ENCODE data around the gene PPP5C. TPM values are rescaled to one million over a fixed set of nuclear protein-coding genes. Genes with fewer than 3 reads are reported as not detected.
"Not testable (repeated sequence)": the region's sequence is repeated elsewhere in the genome, so short reads cannot be mapped to it uniquely, and the experiment has no call there.

PPP5C gene
- total RNA-seq, 2 experiments from 2014 or later = 84.6 to 85.1 TPM

DNA sequence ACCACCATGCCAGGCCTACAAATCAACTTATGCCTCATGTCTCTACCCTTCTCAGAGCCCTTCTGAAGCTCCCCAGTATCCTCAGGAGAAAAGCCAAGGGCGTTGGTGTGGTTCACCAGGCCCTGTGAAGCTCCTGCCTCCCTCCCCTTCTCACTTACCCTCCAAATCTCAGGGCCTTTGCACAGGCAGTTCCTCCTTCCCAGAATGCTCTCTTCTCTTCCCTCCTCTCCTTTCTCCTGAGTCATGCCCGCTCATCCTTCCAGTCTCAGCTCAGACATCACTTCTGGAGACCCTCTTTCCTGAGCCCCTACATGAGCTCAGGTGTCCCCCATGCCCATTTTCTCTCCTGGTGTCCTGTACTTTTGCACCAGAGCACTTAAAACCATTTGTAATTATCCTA, 29.5 kb upstream of the PPP5C start:
- Mint-ChIP-seq H3K27ac (no peak overlapping the region), H3K4me1 (no peaks in the 10 kb centered on the region), H3K9me3 (no peaks in the 10 kb centered on the region), H3K4me3 (no peak overlapping the region), H3K36me3 (ENCODE audit: low read depth) (no peaks in the 10 kb centered on the region), H3K27me3 (no peaks in the 10 kb centered on the region)
- POLR2A ChIA-PET = no interaction called here
- DNase-seq = no peak
- CTCF ChIA-PET = no interaction called here

DNA sequence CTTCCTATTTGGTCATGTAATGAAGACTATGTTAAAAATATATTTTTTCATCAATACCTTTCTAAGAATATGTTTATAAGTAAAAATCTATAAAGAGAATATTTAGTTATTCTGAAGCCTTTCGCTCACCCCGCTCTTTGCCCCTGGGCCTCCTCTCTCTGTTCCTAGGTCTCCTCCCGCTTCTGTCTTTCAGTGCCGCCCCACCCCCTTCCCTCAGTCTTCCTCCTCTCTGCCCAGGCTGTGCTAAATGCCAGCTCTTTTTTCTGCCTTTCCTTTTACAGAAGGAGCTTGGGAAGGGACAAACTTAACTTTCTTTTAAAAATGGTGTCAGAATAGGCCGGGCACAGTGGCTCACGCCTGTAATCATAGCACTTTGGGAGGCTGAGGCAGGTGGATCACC, 27.3 kb upstream of the PPP5C start:
- Mint-ChIP-seq H3K4me1 (no peaks in the 10 kb centered on the region), H3K9me3 (no peaks in the 10 kb centered on the region), H3K4me3 (no peak overlapping the region), H3K27me3 (no peaks in the 10 kb centered on the region), H3K36me3 (ENCODE audit: low read depth) (no peaks in the 10 kb centered on the region), H3K27ac (no peak overlapping the region)
- ChIA-PET POLR2A (no interaction called here), CTCF (no interaction called here)
- DNase-seq = no peak

DNA sequence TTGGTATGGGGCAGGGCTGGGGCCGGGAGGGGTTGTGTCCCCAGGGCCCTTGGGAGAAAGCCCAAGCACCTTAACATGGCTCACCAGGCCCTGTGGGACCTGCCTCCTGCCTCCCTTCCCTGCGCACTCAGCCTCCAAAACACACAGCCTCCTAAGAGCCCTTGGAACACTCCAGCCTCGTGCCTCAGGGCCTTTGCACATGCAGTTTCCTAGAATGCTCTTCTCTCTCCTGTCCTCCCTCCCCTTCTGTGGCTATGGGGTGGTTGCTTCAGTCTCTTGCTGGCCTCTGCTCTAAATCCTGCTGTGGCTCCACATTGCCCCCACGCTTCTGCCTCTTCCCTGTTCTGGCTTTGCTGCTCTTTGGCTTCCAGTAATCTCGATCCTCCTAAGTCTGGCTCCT, 26.3 kb upstream of the PPP5C start:
- Mint-ChIP-seq H3K27me3 (no peaks in the 10 kb centered on the region), H3K4me3 (no peak overlapping the region), H3K4me1 (no peaks in the 10 kb centered on the region), H3K27ac (no peak overlapping the region), H3K36me3 (ENCODE audit: low read depth) (no peaks in the 10 kb centered on the region), H3K9me3 (peaks cover 4% of the 10 kb centered on the region)
- POLR2A ChIA-PET = no interaction called here
- CTCF ChIA-PET = no interaction called here
- DNase-seq = no peak

DNA sequence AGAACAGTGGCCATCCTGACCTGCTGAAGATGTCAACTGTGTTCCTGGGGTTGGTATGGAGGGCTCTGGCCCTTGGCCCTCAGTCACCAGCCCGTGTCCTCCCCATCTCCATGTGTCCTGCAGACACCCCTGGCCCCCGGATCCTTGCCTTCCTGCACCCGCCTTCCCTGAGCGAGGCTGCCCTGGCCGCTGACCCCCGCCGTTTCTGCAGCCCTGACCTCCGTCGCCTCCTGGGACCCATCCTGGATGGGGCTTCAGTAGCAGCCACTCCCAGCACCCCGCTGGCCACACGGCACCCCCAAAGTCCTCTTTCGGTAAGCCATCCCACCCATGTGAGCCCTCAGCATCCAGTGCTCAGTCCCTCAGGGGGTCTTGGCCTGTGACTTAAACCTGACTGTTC, 25.2 kb upstream of the PPP5C start:
- H3K36me3 Mint-ChIP-seq (ENCODE audit: low read depth) = no peaks in the 10 kb centered on the region
- H3K27ac Mint-ChIP-seq = no peak overlapping the region
- ChIA-PET CTCF (no interaction called here), POLR2A (no interaction called here)
- DNase-seq = no peak
- no peak overlapping the region for H3K4me3 Mint-ChIP-seq
- H3K4me1 Mint-ChIP-seq = no peaks in the 10 kb centered on the region
- H3K27me3 Mint-ChIP-seq = no peaks in the 10 kb centered on the region
- peaks cover 13% of the 10 kb centered on the region for H3K9me3 Mint-ChIP-seq

DNA sequence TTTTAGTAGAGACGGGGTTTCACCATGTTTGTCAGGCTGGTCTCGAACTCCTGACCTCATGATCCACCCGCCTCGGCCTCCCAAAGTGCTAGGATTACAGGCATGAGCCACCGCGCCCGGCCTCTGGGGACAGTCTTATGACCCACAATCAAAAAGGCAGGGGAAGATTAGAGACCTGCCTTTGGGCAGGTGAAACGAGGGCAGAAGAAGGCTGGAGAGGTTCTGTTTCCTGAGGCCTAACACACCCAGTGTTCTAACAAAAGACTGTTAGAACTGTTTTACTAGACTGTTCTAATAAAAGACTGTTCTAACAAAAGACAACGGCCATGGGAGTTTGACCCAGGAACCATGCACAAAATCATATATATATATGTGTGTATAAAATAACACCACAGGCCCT, 23.7 kb upstream of the PPP5C start:
- H3K27me3 Mint-ChIP-seq; POLR2A ChIA-PET; H3K27ac Mint-ChIP-seq; DNase-seq; H3K36me3 Mint-ChIP-seq (ENCODE audit: low read depth); H3K4me1 Mint-ChIP-seq; CTCF ChIA-PET; H3K4me3 Mint-ChIP-seq: not testable (repeated sequence)
- H3K9me3 Mint-ChIP-seq = peaks cover 21% of the 10 kb centered on the region

DNA sequence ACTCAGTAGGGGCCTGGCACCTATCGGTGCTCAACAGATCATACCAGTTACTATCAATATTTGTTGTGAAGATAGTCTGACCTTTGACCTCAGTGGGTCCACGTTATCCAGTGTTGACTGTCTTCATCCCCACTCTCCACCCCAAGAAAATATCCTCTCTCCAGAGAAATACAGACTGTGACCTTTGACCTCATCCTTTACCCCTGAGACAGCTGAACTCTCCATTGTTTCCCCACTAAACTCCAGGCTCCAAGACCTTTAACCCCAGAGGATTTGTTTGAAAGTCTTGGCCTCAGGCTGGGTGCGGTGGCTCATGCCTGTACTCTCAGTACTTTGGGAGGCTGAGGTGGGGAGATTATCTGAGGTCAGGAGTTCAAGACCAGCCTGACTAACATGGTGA, 22.6 kb upstream of the PPP5C start:
- H3K9me3 Mint-ChIP-seq = peaks cover 25% of the 10 kb centered on the region
- H3K4me1 Mint-ChIP-seq = no peaks in the 10 kb centered on the region
- peaks cover 4% of the 10 kb centered on the region for H3K36me3 Mint-ChIP-seq (ENCODE audit: low read depth)
- H3K27ac Mint-ChIP-seq = no peak overlapping the region
- ChIA-PET CTCF (no interaction called here), POLR2A (no interaction called here)
- H3K4me3 Mint-ChIP-seq = no peak overlapping the region
- DNase-seq = no peak
- no peaks in the 10 kb centered on the region for H3K27me3 Mint-ChIP-seq

DNA sequence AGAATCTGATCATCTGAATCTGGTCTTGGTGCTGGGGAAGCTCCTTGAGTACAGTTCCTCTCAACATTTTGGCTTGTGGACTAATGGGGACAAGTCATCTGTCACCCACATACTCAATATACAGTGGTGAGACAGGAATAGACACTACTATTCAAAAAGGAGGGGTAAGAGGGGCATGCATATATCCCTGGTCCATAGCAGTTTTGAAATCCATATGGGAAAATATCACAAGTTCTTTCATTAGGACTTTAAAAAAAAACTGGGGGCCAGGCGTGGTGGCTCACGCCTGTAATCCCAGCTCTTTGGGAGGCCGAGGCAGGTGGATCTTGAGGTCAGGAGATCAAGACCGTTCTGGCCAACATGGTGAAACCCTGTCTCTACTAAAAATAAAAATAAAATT, 20.3 kb upstream of the PPP5C start:
- DNase-seq = no peak
- POLR2A ChIA-PET = no interaction called here
- H3K27ac Mint-ChIP-seq = no peak overlapping the region
- peaks cover 32% of the 10 kb centered on the region for H3K9me3 Mint-ChIP-seq
- CTCF ChIA-PET = interaction anchor here (1.0 kb wide), 1 partner anchor 46 kb away, joined by 3 read pairs; no protein-coding TSS in a partner anchor
- peaks cover 4% of the 10 kb centered on the region for H3K36me3 Mint-ChIP-seq (ENCODE audit: low read depth)
- H3K27me3 Mint-ChIP-seq = peaks cover 2% of the 10 kb centered on the region
- H3K4me3 Mint-ChIP-seq = no peak overlapping the region
- no peaks in the 10 kb centered on the region for H3K4me1 Mint-ChIP-seq

DNA sequence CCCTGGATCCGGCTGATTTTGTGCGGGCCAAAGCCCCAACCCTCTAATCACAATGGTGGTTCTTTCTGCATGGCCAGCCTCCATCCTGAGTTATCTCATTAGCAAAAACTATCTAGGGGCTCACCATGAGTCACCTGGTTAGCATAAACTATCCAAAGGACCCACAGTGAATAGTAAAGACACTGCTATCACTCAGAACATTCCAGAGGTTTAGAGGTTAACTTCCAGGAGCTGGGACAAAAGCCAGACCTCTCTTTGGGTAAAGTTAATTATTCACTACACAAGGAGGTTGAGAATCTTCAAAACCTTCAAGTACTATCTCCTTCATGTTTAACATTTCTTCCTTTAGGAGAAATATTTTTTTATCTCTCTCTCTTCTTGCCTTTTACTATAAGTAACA, 18.8 kb upstream of the PPP5C start:
- H3K27ac Mint-ChIP-seq = no peak overlapping the region

DNA sequence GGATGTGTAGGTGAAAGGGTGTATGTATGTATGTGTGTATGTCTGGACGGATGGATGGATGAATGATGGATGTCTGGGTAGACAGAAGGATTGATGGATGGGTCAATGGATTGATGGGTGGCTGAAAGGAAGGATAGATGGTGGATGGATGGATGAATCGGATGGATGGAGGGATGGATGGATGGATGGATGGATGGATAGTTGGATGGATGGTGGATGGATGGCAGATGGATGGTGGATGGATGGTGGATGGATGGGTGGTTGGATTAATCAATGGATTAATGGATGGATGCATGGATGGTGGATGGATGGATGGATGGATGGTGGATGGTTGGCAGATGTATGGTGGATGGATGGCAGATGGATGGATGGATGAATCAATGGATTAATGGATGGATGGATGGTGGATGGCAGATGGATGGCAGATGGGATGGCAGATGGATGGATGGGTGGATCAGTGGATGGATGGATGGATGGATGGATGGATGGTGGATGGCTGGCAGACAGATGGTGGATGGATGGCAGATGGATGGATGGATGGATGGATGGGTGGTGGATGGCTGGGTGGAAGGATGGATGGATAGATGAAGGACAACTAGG, 16.5 kb upstream of the PPP5C start:
- peaks cover 4% of the 10 kb centered on the region for H3K36me3 Mint-ChIP-seq (ENCODE audit: low read depth)
- ChIA-PET POLR2A (no interaction called here), CTCF (no interaction called here)
- H3K4me1 Mint-ChIP-seq = no peaks in the 10 kb centered on the region
- H3K27me3 Mint-ChIP-seq = peaks cover 2% of the 10 kb centered on the region
- peaks cover 29% of the 10 kb centered on the region for H3K9me3 Mint-ChIP-seq
- no peak overlapping the region for H3K27ac Mint-ChIP-seq
- no peak overlapping the region for H3K4me3 Mint-ChIP-seq
- no peak for DNase-seq

More for the DNA sequence above, 18.8 kb upstream of the PPP5C start:
- Mint-ChIP-seq H3K4me1 (no peaks in the 10 kb centered on the region), H3K36me3 (ENCODE audit: low read depth) (peaks cover 4% of the 10 kb centered on the region), H3K4me3 (no peak overlapping the region), H3K9me3 (peaks cover 32% of the 10 kb centered on the region), H3K27me3 (peaks cover 2% of the 10 kb centered on the region)
- CTCF ChIA-PET = no interaction called here
- DNase-seq = no peak
- POLR2A ChIA-PET = no interaction called here

DNA sequence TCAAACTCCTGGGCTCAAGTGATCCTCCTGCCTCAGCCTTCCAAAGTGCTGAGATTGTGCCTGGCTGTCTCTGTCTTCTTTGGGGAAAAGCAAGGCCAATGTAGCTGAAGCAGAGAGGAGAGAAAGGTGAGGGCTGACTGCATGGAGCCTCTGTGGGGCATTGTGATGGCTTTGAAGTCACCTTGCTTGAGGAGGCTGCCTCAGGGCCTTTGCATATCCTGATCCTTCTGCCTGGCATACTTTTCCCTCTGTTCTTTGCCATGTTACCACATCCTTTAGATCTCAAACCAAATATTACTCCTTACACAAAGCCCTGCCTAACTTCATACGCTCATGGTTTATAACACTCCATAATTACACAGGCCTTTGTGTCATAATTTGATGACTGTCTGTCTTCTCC, 9.4 kb upstream of the PPP5C start:
- POLR2A ChIA-PET = no interaction called here
- Mint-ChIP-seq H3K27me3 (peaks cover 11% of the 10 kb centered on the region), H3K9me3 (no peaks in the 10 kb centered on the region), H3K4me3 (no peak overlapping the region), H3K4me1 (no peaks in the 10 kb centered on the region), H3K27ac (no peak overlapping the region), H3K36me3 (ENCODE audit: low read depth) (no peaks in the 10 kb centered on the region)
- no peak for DNase-seq
- CTCF ChIA-PET = no interaction called here

DNA sequence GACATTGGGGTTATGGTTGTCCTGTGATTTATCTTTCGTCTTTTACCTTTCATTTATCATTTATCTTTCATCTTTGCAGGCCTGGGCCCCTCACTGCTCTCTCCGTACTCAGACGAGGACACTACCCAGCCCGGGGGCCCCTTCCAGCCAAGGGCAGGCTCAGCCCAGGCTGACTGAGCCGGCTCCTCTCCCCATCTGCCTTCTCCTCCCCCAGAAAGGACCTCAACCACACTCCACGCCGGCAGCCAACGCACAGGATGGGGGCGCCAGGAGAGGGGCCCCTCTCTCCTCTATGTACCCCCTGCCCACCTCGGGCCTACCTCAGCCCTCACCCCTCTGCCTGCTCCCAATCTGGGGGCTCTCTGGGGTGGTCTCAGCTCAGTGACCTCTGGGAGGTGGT, 7.4 kb upstream of the PPP5C start:
- ChIA-PET POLR2A (no interaction called here), CTCF (no interaction called here)
- Mint-ChIP-seq H3K27ac (no peak overlapping the region), H3K4me3 (no peak overlapping the region), H3K4me1 (no peaks in the 10 kb centered on the region), H3K27me3 (peaks cover 20% of the 10 kb centered on the region), H3K36me3 (ENCODE audit: low read depth) (no peaks in the 10 kb centered on the region), H3K9me3 (no peaks in the 10 kb centered on the region)
- no peak for DNase-seq

DNA sequence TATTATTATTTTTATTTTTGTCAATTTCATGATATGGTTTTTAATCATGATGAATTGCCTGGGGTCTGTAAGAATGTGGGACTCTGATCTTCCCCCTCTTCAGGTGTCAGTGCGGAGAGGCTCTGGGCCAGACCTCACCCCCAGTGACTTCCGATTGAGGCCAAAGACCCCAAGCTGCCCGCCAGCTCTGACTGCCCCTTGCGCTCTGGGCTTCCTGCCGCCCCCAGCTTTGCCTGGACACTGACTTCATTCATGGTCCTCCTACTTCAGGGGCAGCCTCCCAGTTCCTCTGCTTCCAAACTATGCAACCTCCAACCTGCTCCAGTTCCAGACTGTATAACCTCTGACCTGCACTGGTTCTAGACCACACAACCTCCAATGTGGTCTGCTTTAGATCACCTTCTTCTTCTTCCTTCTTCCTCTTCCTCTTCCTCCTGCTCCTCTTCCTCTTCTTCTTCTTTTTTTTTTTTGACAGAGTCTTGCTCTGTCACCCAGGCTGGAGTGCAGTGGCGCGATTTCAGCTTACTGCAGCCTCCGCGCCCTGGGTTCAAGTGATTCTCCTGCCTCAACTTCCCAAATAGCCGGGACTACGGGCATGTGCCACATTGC, 6.7 kb upstream of the PPP5C start:
- Mint-ChIP-seq H3K27me3 (peaks cover 20% of the 10 kb centered on the region), H3K4me3 (no peak overlapping the region), H3K27ac (no peak overlapping the region), H3K4me1 (no peaks in the 10 kb centered on the region), H3K9me3 (no peaks in the 10 kb centered on the region), H3K36me3 (ENCODE audit: low read depth) (no peaks in the 10 kb centered on the region)
- no peak for DNase-seq
- CTCF ChIA-PET = interaction anchor here (1.1 kb wide), 1 partner anchor 312 kb away, joined by 4 read pairs; no protein-coding TSS in a partner anchor
- POLR2A ChIA-PET = no interaction called here

DNA sequence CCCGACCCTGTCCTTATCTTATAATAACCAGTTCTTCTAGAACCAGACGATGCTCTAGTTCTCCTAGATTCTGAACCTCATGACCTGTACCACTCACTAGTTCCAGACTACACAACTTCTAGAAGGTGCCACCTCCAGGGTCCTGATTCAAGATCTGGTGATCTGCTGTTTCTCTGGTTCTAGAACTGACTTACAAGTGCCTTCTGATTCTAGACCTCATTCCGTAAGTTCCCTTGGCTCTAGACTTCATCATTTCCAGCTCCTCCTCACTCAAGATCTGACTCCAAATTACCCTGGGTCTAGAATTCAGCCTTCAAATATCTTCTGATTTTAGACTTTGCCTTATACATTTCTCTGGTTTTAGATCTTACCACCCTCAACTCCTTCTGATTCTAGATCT, 5.0 kb upstream of the PPP5C start:
- ChIA-PET POLR2A (no interaction called here), CTCF (no interaction called here)
- Mint-ChIP-seq H3K27ac (no peak overlapping the region), H3K4me3 (no peak overlapping the region), H3K9me3 (no peaks in the 10 kb centered on the region), H3K4me1 (peaks cover 9% of the 10 kb centered on the region), H3K27me3 (peaks cover 20% of the 10 kb centered on the region), H3K36me3 (ENCODE audit: low read depth) (no peaks in the 10 kb centered on the region)
- no peak for DNase-seq

DNA sequence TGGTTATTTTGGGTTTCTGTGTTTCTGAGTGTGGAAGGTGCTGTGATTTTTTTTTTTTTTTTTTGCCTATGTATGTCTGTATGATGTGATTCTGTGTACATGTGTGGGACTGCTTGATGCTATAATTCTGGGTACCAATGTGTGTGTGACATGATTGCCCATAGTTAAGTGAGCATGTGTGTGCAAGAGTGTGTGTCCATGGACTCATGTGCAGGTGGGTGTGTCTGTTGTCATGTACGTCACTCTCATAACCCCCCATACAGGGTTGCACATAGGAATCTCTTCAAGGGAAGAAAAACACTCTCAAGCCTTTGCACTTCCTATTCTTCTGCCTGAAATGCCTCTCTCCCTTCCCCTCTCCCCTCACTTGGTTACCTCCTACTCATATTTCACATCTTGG, 2.5 kb upstream of the PPP5C start:
- DNase-seq = no peak
- no peak overlapping the region for H3K27ac Mint-ChIP-seq
- no peaks in the 10 kb centered on the region for H3K9me3 Mint-ChIP-seq
- CTCF ChIA-PET = no interaction called here
- POLR2A ChIA-PET = no interaction called here
- peaks cover 18% of the 10 kb centered on the region for H3K36me3 Mint-ChIP-seq (ENCODE audit: low read depth)
- peaks cover 20% of the 10 kb centered on the region for H3K27me3 Mint-ChIP-seq
- H3K4me3 Mint-ChIP-seq = no peak overlapping the region
- H3K4me1 Mint-ChIP-seq = peaks cover 29% of the 10 kb centered on the region
